Immature natural killer cell (primary cell): ENCODE results near the gene GAL3ST1. TPM values are rescaled to one million over a fixed set of nuclear protein-coding genes. Genes with fewer than 3 reads are reported as not detected.

Experiments
- DNase-seq, 3 donors: peaks; one replicate each; pipeline ENCODE4 v3.0.0; 2022; ENCODE audit warnings: mixed read lengths in 1 of 3
- H3K27ac Mint-ChIP-seq, 6 donors: one replicate each; pipeline ENCODE4 v1.8.0; 2020; ENCODE audit warnings: mixed read lengths in 6 of 6, mild to moderate bottlenecking in 5 of 6, inconsistent platforms in 4 of 6, moderate library complexity in 3 of 6
- H3K27me3 Mint-ChIP-seq, 3 donors: one replicate each; pipeline ENCODE4 v1.8.0; 2020 to 2021; ENCODE audit warnings: low read depth in 3 of 3, mild to moderate bottlenecking in 3 of 3, mixed read lengths in 3 of 3, moderate library complexity in 3 of 3, inconsistent platforms in 1 of 3
- H3K36me3 Mint-ChIP-seq, 3 donors: one replicate each; pipeline ENCODE4 v1.8.0; 2020; ENCODE audit warnings: mixed read lengths in 3 of 3, inconsistent platforms in 2 of 3, mild to moderate bottlenecking in 2 of 3
- H3K4me1 Mint-ChIP-seq, 2 donors: one replicate each; pipeline ENCODE4 v1.8.0; 2020; ENCODE audit warnings: inconsistent platforms in 2 of 2, mild to moderate bottlenecking in 2 of 2, mixed read lengths in 2 of 2, moderate library complexity in 1 of 2
- H3K4me3 Mint-ChIP-seq, 5 donors: one replicate each; pipeline ENCODE4 v1.8.0; 2020; ENCODE audit warnings: mild to moderate bottlenecking in 5 of 5, mixed read lengths in 5 of 5, inconsistent platforms in 3 of 5, moderate library complexity in 3 of 5
- H3K9me3 Mint-ChIP-seq, 6 donors: one replicate each; pipeline ENCODE4 v1.8.0; 2020; ENCODE audit warnings: mild to moderate bottlenecking in 6 of 6, mixed read lengths in 6 of 6, inconsistent platforms in 4 of 6, moderate library complexity in 3 of 6
- polyA plus RNA-seq, 3 donors: library from polyadenylated mRNA; unstranded; fragments of 300-500 nt; fragmentation: Illumina TruSeq; gene quantifications; one replicate each; pipeline ENCODE4 v1.2.3, GENCODE V29; 2021

GAL3ST1 gene
- polyA plus RNA-seq, 3 donors from 2014 or later: not detected

DNA sequence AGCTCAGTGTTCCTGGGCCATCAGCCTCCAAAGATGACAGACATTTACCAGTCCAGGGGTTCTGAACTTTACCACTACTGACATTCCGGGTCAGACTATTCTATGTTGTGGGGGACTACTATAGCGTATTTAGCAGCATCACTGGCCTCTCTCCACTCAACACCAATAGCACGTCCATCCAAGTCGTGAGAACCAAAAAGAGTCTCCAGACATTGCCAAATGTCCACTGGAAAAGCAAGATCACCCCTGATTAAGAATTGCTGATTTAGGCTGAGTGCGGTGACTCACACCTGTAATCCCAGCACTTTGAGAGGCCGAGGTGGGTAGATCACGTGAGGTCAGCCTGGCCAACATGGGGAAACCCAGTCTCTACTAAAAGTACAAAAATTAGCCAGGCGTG lies 11.9 kb upstream of the GAL3ST1 start:
- no peak overlapping the region for H3K27ac Mint-ChIP-seq
- no peaks in the 10 kb centered on the region for H3K9me3 Mint-ChIP-seq
- peaks cover 9 to 31% (median 22%) of the 10 kb centered on the region in 3 donors for H3K36me3 Mint-ChIP-seq
- DNase-seq: no peak
- H3K27me3 Mint-ChIP-seq: peaks cover 0 to 3% (median 0%) of the 10 kb centered on the region in 3 donors
- peaks cover 0 to 2% of the 10 kb centered on the region in 2 donors for H3K4me1 Mint-ChIP-seq
- no peak overlapping the region for H3K4me3 Mint-ChIP-seq

DNA sequence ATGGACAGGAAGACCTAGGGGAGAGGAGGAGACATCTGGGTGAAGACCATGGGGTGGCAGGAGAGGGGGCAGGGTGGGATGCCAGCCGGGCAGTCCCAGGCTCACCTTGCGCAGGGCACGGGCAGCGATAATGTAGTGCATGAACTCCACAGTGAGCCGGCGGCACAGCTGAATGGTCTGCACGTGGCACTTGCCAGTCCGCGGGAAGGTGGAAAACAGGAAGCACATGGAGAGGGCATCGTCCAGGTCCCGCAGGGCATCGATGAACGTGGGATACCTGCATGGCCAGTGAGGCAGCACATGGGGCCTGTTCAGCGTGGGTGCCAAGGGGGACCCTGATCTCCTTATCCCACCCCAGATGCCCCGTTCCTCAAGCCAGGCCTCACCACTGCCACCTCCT lies 10.0 kb upstream of the GAL3ST1 start:
- Mint-ChIP-seq H3K27me3 (peaks cover 0 to 3% (median 0%) of the 10 kb centered on the region in 3 donors), H3K36me3 (peaks cover 17 to 49% (median 28%) of the 10 kb centered on the region in 3 donors), H3K27ac (no peak overlapping the region), H3K4me1 (no peaks in the 10 kb centered on the region), H3K4me3 (no peak overlapping the region), H3K9me3 (no peaks in the 10 kb centered on the region)
- no peak for DNase-seq

DNA sequence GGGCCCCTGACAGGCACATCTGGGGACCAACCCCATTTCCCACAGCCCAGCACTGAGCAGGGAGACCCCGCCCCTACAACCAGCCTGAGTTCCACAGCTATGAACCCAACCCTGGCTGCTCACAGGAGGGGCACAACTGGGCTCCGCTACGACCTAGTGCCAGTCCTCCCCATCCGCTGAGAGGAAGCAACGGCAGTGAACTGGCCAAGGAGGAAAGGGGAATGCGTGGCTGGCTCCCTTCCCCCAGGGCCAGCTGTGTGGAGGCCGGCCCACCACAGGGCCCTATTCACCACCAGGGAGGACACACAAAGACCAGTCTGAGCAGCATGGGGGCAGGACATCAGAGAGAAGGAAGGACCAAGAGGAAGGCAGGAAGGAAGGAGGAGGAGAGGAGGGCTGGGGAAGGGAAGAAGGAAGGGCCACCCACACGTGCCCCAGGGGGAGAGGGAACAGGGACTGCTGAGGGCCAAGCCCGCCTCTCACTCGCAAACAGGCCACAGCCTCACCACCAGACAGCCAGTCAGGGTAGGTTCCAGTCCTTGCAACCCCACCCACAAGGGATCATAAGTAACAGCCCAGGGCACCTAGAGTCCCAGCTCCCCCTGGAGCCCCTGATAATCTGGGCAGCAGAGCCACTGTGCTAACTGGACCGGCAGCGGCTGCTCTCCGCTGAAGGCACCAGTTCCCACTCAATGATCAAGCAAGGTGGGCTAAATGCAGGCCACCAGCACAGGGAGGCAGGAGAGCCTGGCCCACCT lies 8.5 kb upstream of the GAL3ST1 start:
- Mint-ChIP-seq H3K36me3 (peaks cover 14 to 55% (median 32%) of the 10 kb centered on the region in 3 donors), H3K27ac (no peak overlapping the region), H3K4me3 (no peak overlapping the region), H3K27me3 (peaks cover 0 to 5% (median 0%) of the 10 kb centered on the region in 3 donors), H3K4me1 (no peaks in the 10 kb centered on the region), H3K9me3 (no peaks in the 10 kb centered on the region)
- no peak for DNase-seq

DNA sequence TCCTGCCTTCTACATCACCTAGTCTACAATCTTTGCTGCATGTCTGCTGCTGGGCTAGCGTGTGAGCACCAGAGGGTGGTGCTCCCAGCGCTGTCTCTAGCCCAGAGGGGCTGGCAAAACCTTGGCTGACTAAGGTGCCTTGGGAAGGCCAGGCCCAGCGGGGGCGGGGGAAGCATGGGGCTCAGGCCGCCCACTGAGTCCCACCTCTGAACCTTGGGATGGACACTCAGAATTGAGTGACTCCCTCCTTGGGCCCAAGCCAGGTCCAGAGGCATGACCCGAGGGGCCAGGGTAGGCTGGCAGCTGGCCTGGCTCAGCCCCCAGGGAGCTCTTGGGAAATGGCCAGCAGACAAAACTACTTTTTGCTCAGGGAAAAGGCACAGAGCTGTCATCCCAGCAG lies 7.6 kb upstream of the GAL3ST1 start:
- no peaks in the 10 kb centered on the region for H3K4me1 Mint-ChIP-seq
- peaks cover 13 to 58% (median 31%) of the 10 kb centered on the region in 3 donors for H3K36me3 Mint-ChIP-seq
- no peaks in the 10 kb centered on the region for H3K9me3 Mint-ChIP-seq
- no peak overlapping the region for H3K4me3 Mint-ChIP-seq
- H3K27ac Mint-ChIP-seq: no peak overlapping the region
- DNase-seq: no peak
- H3K27me3 Mint-ChIP-seq: peaks cover 0 to 5% (median 0%) of the 10 kb centered on the region in 3 donors

DNA sequence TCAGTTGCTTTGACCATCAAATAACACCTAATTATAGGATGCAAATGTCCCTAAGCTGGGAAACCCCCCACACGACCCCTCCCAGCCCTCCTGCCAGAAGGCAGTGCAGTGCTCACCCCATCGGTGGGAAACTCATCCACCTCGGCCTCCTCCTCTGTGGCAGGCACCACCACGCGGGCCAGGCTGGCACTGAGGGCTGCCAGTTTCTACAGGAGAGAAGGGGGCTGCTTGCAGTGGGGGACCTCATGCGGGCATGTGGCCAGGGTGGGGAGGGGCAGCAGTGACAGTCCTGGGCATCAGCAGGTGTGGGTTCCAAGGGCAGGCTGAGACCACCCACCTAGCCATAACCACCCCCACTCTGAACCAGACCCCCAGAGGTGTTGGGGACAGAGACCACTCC lies 6.4 kb upstream of the GAL3ST1 start:
- Mint-ChIP-seq H3K4me1 (no peaks in the 10 kb centered on the region), H3K9me3 (no peaks in the 10 kb centered on the region), H3K4me3 (no peak overlapping the region), H3K36me3 (peaks cover 14 to 60% (median 27%) of the 10 kb centered on the region in 3 donors), H3K27ac (no peak overlapping the region), H3K27me3 (peaks cover 0 to 3% (median 2%) of the 10 kb centered on the region in 3 donors)
- no peak for DNase-seq

DNA sequence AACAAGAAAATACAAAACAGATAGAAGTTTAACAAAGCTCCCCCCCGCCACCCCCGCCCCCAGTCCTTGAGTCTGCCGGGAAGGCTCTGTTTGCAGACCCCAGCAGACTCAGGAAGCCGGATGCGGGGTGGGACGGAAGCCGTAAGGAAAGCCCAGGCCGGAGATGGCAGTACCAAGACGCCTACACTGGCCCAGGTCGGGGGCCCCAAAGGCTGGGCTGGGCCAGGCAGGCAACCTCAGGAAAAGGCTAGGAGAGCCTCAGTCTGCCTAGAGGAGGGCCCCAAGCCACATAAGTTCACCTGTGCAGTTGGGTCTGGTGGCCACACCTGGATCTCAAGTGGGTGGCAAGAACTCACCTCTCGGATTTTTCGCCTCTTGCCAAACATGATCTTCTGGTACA lies 4.0 kb upstream of the GAL3ST1 start:
- Mint-ChIP-seq H3K36me3 (peaks cover 18 to 53% (median 23%) of the 10 kb centered on the region in 3 donors), H3K4me1 (peaks cover 0 to 1% of the 10 kb centered on the region in 2 donors), H3K27ac (no peak overlapping the region), H3K27me3 (peaks cover 0 to 4% (median 3%) of the 10 kb centered on the region in 3 donors), H3K9me3 (no peaks in the 10 kb centered on the region), H3K4me3 (no peak overlapping the region)
- no peak for DNase-seq

DNA sequence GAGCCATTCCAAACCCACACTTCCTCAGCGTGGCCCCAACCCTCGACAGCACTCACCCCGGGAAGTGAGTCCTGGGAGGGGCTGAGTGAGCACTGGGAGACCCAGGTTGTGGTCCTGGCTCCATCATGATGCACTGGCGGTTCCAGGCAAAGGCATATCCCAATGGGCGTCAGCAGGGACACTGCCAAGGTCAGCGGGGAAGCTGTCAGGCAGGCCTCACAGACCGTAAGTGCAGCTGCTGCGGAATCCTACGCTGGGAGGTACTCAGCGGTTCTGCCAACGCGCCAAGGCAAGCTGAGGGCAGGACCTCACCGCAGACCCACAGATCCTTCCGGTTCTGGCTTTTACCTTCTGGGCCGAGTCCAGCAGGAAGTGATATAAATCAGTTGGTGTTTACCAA lies 1.4 kb upstream of the GAL3ST1 start:
- peaks cover 0 to 4% (median 4%) of the 10 kb centered on the region in 3 donors for H3K27me3 Mint-ChIP-seq
- DNase-seq: no peak
- peak overlapping the region in 1 of 6 donors; percentile 45 for H3K27ac Mint-ChIP-seq
- no peaks in the 10 kb centered on the region for H3K9me3 Mint-ChIP-seq
- peaks cover 14 to 50% (median 23%) of the 10 kb centered on the region in 3 donors for H3K36me3 Mint-ChIP-seq
- no peak overlapping the region for H3K4me3 Mint-ChIP-seq
- peaks cover 0 to 1% of the 10 kb centered on the region in 2 donors for H3K4me1 Mint-ChIP-seq

DNA sequence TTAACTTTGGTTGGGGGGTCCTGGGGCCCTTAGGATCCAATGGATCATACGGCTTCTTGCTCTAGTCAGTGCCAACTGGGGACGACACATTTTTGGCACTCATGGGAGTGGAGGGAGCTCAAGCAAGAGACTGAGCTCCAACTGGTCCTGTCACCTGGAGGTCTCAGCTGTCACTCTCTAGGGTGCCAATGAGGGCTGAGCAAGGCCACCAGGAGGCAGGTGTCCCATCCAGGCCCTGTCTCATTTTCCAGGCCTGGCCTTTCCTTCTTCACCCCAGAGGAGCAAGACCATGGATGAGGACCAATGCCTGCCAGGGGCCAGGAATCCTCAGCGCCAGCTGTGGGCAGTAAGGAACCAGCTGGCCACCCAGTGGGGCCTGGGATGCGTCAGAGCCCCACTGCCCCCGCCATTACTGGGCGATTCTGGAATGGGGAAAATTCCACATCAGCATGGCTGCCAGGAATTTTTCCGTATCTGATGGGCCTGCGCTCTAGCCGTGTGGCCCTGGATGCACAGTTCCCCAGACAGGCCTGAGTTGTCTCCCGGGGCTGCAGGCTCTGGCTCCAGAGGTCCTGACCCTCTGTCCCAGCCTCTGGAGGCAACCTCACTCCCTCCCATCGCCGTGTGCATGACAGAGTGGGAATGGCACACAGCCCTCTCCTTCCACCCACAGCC lies 669 bp upstream of the GAL3ST1 start:
- DNase-seq: no peak
- H3K27ac Mint-ChIP-seq: no peak overlapping the region
- H3K27me3 Mint-ChIP-seq: peaks cover 0 to 4% (median 4%) of the 10 kb centered on the region in 3 donors
- no peaks in the 10 kb centered on the region for H3K9me3 Mint-ChIP-seq
- peaks cover 0 to 1% of the 10 kb centered on the region in 2 donors for H3K4me1 Mint-ChIP-seq
- H3K4me3 Mint-ChIP-seq: peak overlapping the region in 1 of 5 donors; percentile 21
- peaks cover 12 to 43% (median 21%) of the 10 kb centered on the region in 3 donors for H3K36me3 Mint-ChIP-seq

DNA sequence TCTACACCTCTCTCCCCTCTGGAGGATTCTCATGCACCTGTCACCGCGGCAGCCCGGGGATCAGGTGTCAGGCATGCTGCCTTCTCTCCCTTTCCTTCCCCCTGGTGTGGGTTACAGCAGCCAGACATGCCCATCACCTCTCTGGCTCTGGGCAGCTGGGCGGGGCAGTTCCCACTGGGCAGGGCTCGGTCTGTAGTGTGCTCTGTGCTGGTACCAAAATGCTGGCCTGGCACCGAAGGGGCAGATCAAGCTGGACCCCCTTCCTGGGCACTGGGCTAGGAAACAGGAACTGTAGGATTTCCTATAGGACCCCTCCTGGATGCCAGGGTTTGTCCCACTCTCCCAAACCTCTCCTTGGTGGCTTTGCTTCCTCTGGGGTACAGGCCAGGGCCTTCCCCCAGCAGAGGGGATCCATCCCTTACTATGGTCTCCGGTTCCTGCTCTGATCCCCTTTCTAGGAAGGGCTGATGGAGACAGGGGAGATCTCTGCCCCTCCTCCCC lies 821 bp downstream of the GAL3ST1 start:
- peaks cover 9 to 28% (median 10%) of the 10 kb centered on the region in 3 donors for H3K36me3 Mint-ChIP-seq
- no peak overlapping the region for H3K4me3 Mint-ChIP-seq
- no peak overlapping the region for H3K27ac Mint-ChIP-seq
- no peaks in the 10 kb centered on the region for H3K9me3 Mint-ChIP-seq
- peaks cover 0 to 1% of the 10 kb centered on the region in 2 donors for H3K4me1 Mint-ChIP-seq
- DNase-seq: no peak
- peaks cover 0 to 4% (median 2%) of the 10 kb centered on the region in 3 donors for H3K27me3 Mint-ChIP-seq

DNA sequence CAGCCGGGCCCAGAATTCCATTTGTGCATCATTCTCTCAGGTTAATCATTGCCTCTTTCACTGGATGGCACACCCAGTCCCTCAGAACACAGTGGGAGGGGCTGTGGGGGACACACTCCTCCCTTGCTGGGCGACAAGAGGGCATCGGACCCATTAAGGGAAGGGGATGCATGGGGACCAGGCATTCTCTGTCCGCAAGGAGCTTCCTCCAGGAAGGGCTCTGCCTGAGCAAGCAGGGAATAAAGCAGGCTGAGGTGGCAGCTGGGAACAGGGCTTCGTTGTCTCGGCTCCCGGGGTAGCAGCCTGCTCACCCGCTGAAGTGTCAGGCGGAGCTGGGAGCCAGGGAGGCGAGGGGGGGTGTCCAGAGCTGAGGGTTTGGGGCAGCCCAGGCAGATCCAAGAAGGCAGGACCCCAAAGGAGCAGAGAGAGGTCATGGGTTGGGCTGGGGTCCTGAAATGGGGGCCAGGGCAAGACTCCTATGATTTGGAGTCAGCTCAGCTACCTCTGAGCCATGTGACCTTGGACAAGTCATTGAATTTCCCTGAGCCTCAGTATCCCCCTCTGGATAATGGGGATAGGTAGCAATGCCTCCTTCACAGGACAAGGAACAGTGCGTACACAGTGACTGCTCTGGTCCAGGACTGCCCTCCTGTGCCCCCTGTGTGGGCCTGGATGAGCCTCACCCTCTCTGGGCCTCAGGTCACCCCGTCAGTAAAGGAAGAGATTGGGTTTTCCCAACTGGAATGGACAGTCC lies 1.4 kb downstream of the GAL3ST1 start:
- no peak for DNase-seq
- Mint-ChIP-seq H3K4me3 (no peak overlapping the region), H3K36me3 (peaks cover 9 to 23% (median 10%) of the 10 kb centered on the region in 3 donors), H3K4me1 (peaks cover 0 to 1% of the 10 kb centered on the region in 2 donors), H3K9me3 (no peaks in the 10 kb centered on the region), H3K27ac (no peak overlapping the region), H3K27me3 (peaks cover 0 to 4% (median 2%) of the 10 kb centered on the region in 3 donors)

DNA sequence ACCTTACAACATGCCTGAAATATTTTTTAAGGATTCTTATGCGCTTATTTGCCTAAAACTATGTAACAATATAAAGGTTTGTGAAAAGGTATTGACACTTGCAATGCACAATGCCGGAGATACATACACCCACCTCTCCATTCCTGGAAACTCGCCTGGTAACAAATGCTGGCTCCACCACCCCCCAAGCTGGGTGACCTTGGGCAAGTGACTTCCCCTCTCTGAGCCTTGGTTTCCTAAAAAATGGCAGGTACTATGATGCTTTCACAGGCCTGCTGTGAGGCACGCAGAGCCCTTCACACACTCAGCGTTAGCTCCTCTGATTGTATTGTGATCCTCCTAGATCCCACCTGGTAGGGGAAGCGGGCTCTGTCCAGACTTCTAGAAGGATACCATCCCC lies 2.3 kb downstream of the GAL3ST1 start:
- peaks cover 0 to 1% of the 10 kb centered on the region in 2 donors for H3K4me1 Mint-ChIP-seq
- H3K4me3 Mint-ChIP-seq: no peak overlapping the region
- H3K27me3 Mint-ChIP-seq: peaks cover 2 to 4% (median 3%) of the 10 kb centered on the region in 3 donors
- no peaks in the 10 kb centered on the region for H3K9me3 Mint-ChIP-seq
- no peak overlapping the region for H3K27ac Mint-ChIP-seq
- no peak for DNase-seq
- peaks cover 5 to 15% (median 9%) of the 10 kb centered on the region in 3 donors for H3K36me3 Mint-ChIP-seq

DNA sequence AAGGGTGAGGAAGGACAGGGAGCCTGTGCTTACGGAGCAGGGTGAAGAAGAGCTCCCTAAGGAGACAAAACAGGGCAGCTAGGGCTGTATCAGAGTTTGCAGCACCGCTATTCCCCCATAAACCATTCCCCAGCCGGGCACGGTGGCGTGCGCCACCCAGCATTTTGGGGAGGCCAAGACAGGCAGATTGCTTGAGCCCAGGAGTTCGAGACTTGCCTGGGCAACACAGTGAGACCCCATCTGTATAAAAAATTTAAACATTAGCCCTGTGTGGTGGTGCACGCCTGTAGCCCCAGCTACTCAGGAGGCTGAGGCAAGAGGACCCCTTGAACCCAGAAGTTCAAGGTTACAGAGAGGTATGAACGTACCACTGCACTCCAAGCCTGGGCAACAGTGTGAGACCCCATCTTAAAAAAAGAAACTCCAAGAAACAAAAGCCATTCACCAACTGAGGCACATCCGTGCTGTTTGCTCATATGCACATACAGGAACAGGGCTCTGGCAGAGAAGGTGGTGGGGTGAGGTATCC lies 4.7 kb downstream of the GAL3ST1 start:
- DNase-seq: no peak
- Mint-ChIP-seq H3K4me1 (no peaks in the 10 kb centered on the region), H3K27me3 (peaks cover 0 to 3% (median 1%) of the 10 kb centered on the region in 3 donors), H3K36me3 (no peaks in the 10 kb centered on the region), H3K9me3 (no peaks in the 10 kb centered on the region), H3K4me3 (no peak overlapping the region), H3K27ac (no peak overlapping the region)

DNA sequence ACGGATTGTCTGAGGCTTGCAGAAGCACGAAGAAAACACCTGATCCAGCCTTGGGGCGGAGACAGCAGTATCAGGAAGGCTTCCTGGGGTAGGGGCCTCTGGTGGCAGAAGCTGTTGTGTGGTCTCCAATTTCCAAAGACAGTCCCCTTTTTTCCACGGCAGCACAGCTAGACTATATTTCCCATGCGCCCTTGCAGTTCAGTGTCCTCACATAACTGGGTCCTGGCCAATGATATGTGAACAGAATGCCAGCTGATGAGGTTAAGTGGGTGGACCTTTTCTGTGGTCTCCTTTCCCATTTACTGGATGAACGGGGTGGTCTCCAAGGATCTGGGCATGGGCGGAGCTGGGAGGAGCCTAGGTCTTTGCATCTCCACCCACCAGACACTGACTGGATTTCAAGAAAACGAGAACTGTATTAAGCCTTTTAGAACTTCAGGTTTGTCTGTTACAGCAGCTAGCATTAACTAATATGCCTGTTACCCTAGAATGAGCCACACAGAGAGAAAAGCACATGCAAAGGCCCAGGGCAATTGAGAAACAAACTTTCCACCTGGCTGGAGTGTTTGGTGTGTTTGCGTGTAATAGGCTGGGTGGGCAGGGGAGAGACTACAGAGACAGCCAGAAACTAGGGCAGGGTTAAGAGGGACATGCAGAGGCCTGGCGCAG lies 6.2 kb downstream of the GAL3ST1 start:
- H3K27me3 Mint-ChIP-seq: peaks cover 0 to 3% (median under 1%) of the 10 kb centered on the region in 3 donors
- H3K36me3 Mint-ChIP-seq: no peaks in the 10 kb centered on the region
- no peak overlapping the region for H3K4me3 Mint-ChIP-seq
- DNase-seq: no peak
- H3K27ac Mint-ChIP-seq: no peak overlapping the region
- no peaks in the 10 kb centered on the region for H3K9me3 Mint-ChIP-seq
- no peaks in the 10 kb centered on the region for H3K4me1 Mint-ChIP-seq
